CD4-positive, CD25-positive, alpha-beta regulatory T cell (primary cell): ENCODE results near the gene SH3BGR. TPM values are rescaled to one million over a fixed set of nuclear protein-coding genes. Genes with fewer than 3 reads are reported as not detected.

ENCODE experiments used
- ATAC-seq, 2 donors: fragments of 150-1000 bp; cut with Tn5 transposase; one replicate each; pipeline ENCODE4 v1.10.0; 2021; ENCODE audit warnings: low read depth in 2 of 2, moderate number of reproducible peaks in 2 of 2, moderate library complexity in 1 of 2
- DNase-seq, 3 donors: peaks; one replicate each; pipeline versions ENCODE4 v3.0.0 to v3.0.0-alpha.2; 2012 to 2022; ENCODE audit warnings: mixed read lengths in 1 of 3
- H3K27ac ChIP-seq: one replicate; pipeline ENCODE4 v1.7.0; 2013; ENCODE audit warnings: mild to moderate bottlenecking, low read length; ENCODE audit not compliant: insufficient read depth, poor library complexity, severe bottlenecking
- H3K27me3 ChIP-seq: one replicate; pipeline ENCODE4 v1.7.0; 2013; ENCODE audit warnings: low read length; ENCODE audit not compliant: control insufficient read depth, insufficient read depth
- H3K36me3 ChIP-seq: one replicate; pipeline ENCODE4 v1.7.0; 2013; ENCODE audit warnings: mild to moderate bottlenecking, low read length, moderate library complexity; ENCODE audit not compliant: control insufficient read depth, insufficient read depth
- H3K4me1 ChIP-seq: 2 replicates; pipeline ENCODE4 v1.7.0; 2013; ENCODE audit warnings: mild to moderate bottlenecking, low read length; ENCODE audit not compliant: insufficient read depth, control insufficient read depth, poor library complexity, severe bottlenecking
- H3K4me3 ChIP-seq: one replicate; pipeline ENCODE4 v1.7.0; 2013; ENCODE audit warnings: low read depth, mild to moderate bottlenecking, low read length, moderate library complexity
- H3K9me3 ChIP-seq, 2 experiments: 1 replicate in 1 of 2; 2 replicates in 1 of 2; pipeline ENCODE4 v1.7.0; 2013; ENCODE audit warnings: low read length in 2 of 2, mild to moderate bottlenecking in 1 of 2, moderate library complexity in 1 of 2; ENCODE audit not compliant: control insufficient read depth in 2 of 2
- H3K27ac Mint-ChIP-seq, 3 donors: one replicate each; pipeline ENCODE4 v1.8.0; 2020 to 2022; ENCODE audit warnings: mild to moderate bottlenecking in 3 of 3, mixed read lengths in 3 of 3, moderate library complexity in 2 of 3
- H3K27me3 Mint-ChIP-seq: one replicate; pipeline ENCODE4 v1.8.0; 2022; ENCODE audit warnings: mild to moderate bottlenecking, mixed read lengths
- H3K36me3 Mint-ChIP-seq: one replicate; pipeline ENCODE4 v1.8.0; 2020; ENCODE audit warnings: mixed read lengths
- H3K4me1 Mint-ChIP-seq, 4 donors: one replicate each; pipeline ENCODE4 v1.8.0; 2020 to 2022; ENCODE audit warnings: mixed read lengths in 4 of 4, mild to moderate bottlenecking in 1 of 4
- H3K4me3 Mint-ChIP-seq, 4 donors: one replicate each; pipeline ENCODE4 v1.8.0; 2020 to 2022; ENCODE audit warnings: mild to moderate bottlenecking in 4 of 4, mixed read lengths in 4 of 4, moderate library complexity in 3 of 4
- H3K9me3 Mint-ChIP-seq, 7 donors: one replicate each; pipeline ENCODE4 v1.8.0; 2020 to 2022; ENCODE audit warnings: mixed read lengths in 7 of 7, mild to moderate bottlenecking in 3 of 7, moderate library complexity in 2 of 7
- polyA plus RNA-seq, 4 donors: library from polyadenylated mRNA; unstranded; fragments of 300-500 nt; fragmentation: Illumina TruSeq; gene quantifications; one replicate each; pipeline ENCODE4 v1.2.3, GENCODE V29; 2021
- total RNA-seq: library from RNA; stranded (reverse); gene quantifications from one replicate; pipeline ENCODE4 v1.2.3, GENCODE V29; 2022

The SH3BGR gene
- total and polyA plus RNA-seq, 5 donors from 2014 or later: 0.56 to 1.4 (median 0.57) TPM; not detected in 2

- H3K27me3 ChIP-seq: no peaks in the 10 kb centered on the region
- H3K4me3 ChIP-seq: no peak overlapping the region
- Mint-ChIP-seq H3K9me3 (no peaks in the 10 kb centered on the region), H3K27ac (no peak overlapping the region), H3K4me3 (no peak overlapping the region), H3K4me1 (no peaks in the 10 kb centered on the region), H3K27me3 (peaks cover 7% of the 10 kb centered on the region), H3K36me3 (peaks cover 8% of the 10 kb centered on the region)
- no peak overlapping the region for H3K27ac ChIP-seq
- DNase-seq: no peak
- H3K4me1 ChIP-seq: no peaks in the 10 kb centered on the region
- H3K36me3 ChIP-seq: no peaks in the 10 kb centered on the region
- no peak for ATAC-seq
- no peaks in the 10 kb centered on the region for H3K9me3 ChIP-seq
Measured at GRCh38 chr21:39466584-39466983, 14.8 kb downstream of the SH3BGR start.

GRCh38 chr21:39467746-39468145 is 16.0 kb downstream of the SH3BGR start:
- no peak overlapping the region for H3K27ac Mint-ChIP-seq
- Histone ChIP-seq H3K4me1 (no peaks in the 10 kb centered on the region), H3K27ac (no peak overlapping the region), H3K27me3 (no peaks in the 10 kb centered on the region), H3K4me3 (no peak overlapping the region), H3K9me3 (no peaks in the 10 kb centered on the region), H3K36me3 (no peaks in the 10 kb centered on the region)
- DNase-seq (no peak), ATAC-seq (no peak)
- H3K4me1 Mint-ChIP-seq: no peaks in the 10 kb centered on the region
- no peaks in the 10 kb centered on the region for H3K9me3 Mint-ChIP-seq
- no peak overlapping the region for H3K4me3 Mint-ChIP-seq
- H3K27me3 Mint-ChIP-seq: peaks cover 7% of the 10 kb centered on the region
- peaks cover 8% of the 10 kb centered on the region for H3K36me3 Mint-ChIP-seq

- Histone ChIP-seq H3K27me3 (no peaks in the 10 kb centered on the region), H3K9me3 (no peaks in the 10 kb centered on the region), H3K36me3 (no peaks in the 10 kb centered on the region), H3K27ac (no peak overlapping the region), H3K4me1 (no peaks in the 10 kb centered on the region), H3K4me3 (no peak overlapping the region)
- no peak overlapping the region for H3K27ac Mint-ChIP-seq
- no peaks in the 10 kb centered on the region for H3K9me3 Mint-ChIP-seq
- H3K36me3 Mint-ChIP-seq: peaks cover 8% of the 10 kb centered on the region
- DNase-seq (no peak), ATAC-seq (no peak)
- H3K27me3 Mint-ChIP-seq: peaks cover 7% of the 10 kb centered on the region
- H3K4me1 Mint-ChIP-seq: no peaks in the 10 kb centered on the region
- no peak overlapping the region for H3K4me3 Mint-ChIP-seq
Measured at GRCh38 chr21:39468559-39468958, 16.8 kb downstream of the SH3BGR start.

- Mint-ChIP-seq H3K4me1 (no peaks in the 10 kb centered on the region), H3K9me3 (peaks cover 0 to 4% (median 0%) of the 10 kb centered on the region in 7 donors), H3K36me3 (no peaks in the 10 kb centered on the region), H3K27me3 (peaks cover 7% of the 10 kb centered on the region), H3K27ac (no peak overlapping the region), H3K4me3 (no peak overlapping the region)
- Histone ChIP-seq H3K27me3 (no peaks in the 10 kb centered on the region), H3K4me1 (no peaks in the 10 kb centered on the region), H3K36me3 (no peaks in the 10 kb centered on the region), H3K9me3 (no peaks in the 10 kb centered on the region), H3K4me3 (no peak overlapping the region), H3K27ac (no peak overlapping the region)
- no peak for DNase-seq
- no peak for ATAC-seq
Measured at GRCh38 chr21:39471598-39471997, 19.8 kb downstream of the SH3BGR start.

- no peak overlapping the region for H3K4me3 ChIP-seq
- H3K27ac ChIP-seq: no peak overlapping the region
- Mint-ChIP-seq H3K4me1 (no peaks in the 10 kb centered on the region), H3K27ac (no peak overlapping the region), H3K4me3 (no peak overlapping the region), H3K9me3 (peaks cover 0 to 4% (median 0%) of the 10 kb centered on the region in 7 donors), H3K36me3 (no peaks in the 10 kb centered on the region), H3K27me3 (peaks cover 7% of the 10 kb centered on the region)
- no peaks in the 10 kb centered on the region for H3K9me3 ChIP-seq
- H3K4me1 ChIP-seq: no peaks in the 10 kb centered on the region
- H3K27me3 ChIP-seq: no peaks in the 10 kb centered on the region
- DNase-seq (no peak), ATAC-seq (no peak)
- no peaks in the 10 kb centered on the region for H3K36me3 ChIP-seq
Measured at GRCh38 chr21:39472786-39473185, 21.0 kb downstream of the SH3BGR start.

GRCh38 chr21:39474611-39475010 is 22.8 kb downstream of the SH3BGR start:
- no peak overlapping the region for H3K27ac Mint-ChIP-seq
- peaks cover 5% of the 10 kb centered on the region for H3K27me3 Mint-ChIP-seq
- no peak for ATAC-seq
- H3K36me3 Mint-ChIP-seq: no peaks in the 10 kb centered on the region
- H3K36me3 ChIP-seq: no peaks in the 10 kb centered on the region
- no peaks in the 10 kb centered on the region for H3K4me1 ChIP-seq
- peaks cover 0 to 4% (median 0%) of the 10 kb centered on the region in 7 donors for H3K9me3 Mint-ChIP-seq
- H3K4me1 Mint-ChIP-seq: no peaks in the 10 kb centered on the region
- H3K27ac ChIP-seq: no peak overlapping the region
- no peak overlapping the region for H3K4me3 Mint-ChIP-seq
- H3K4me3 ChIP-seq: no peak overlapping the region
- H3K9me3 ChIP-seq: no peaks in the 10 kb centered on the region
- no peaks in the 10 kb centered on the region for H3K27me3 ChIP-seq
- no peak for DNase-seq

GRCh38 chr21:39479164-39479813 is 27.5 kb downstream of the SH3BGR start:
- Mint-ChIP-seq H3K4me1 (no peaks in the 10 kb centered on the region), H3K36me3 (no peaks in the 10 kb centered on the region)
- ATAC-seq: no peak

GRCh38 chr21:39479814-39480182 is 28.0 kb downstream of the SH3BGR start:
- no peaks in the 10 kb centered on the region for H3K4me1 Mint-ChIP-seq
- ATAC-seq (no peak), DNase-seq (no peak)
- peaks cover 10% of the 10 kb centered on the region for H3K27me3 Mint-ChIP-seq
- H3K9me3 Mint-ChIP-seq: peaks cover 0 to 4% (median 0%) of the 10 kb centered on the region in 7 donors
- peaks cover 3% of the 10 kb centered on the region for H3K27me3 ChIP-seq
- H3K27ac Mint-ChIP-seq: no peak overlapping the region
- H3K4me3 ChIP-seq: no peak overlapping the region
- no peak overlapping the region for H3K4me3 Mint-ChIP-seq
- H3K4me1 ChIP-seq: no peaks in the 10 kb centered on the region
- H3K36me3 Mint-ChIP-seq: no peaks in the 10 kb centered on the region
- H3K9me3 ChIP-seq: no peaks in the 10 kb centered on the region
- no peaks in the 10 kb centered on the region for H3K36me3 ChIP-seq
- H3K27ac ChIP-seq: no peak overlapping the region

More at GRCh38 chr21:39479164-39479813, 27.5 kb downstream of the SH3BGR start:
- Mint-ChIP-seq H3K4me3 (no peak overlapping the region), H3K9me3 (peaks cover 0 to 4% (median 0%) of the 10 kb centered on the region in 7 donors), H3K27ac (no peak overlapping the region), H3K27me3 (peaks cover 10% of the 10 kb centered on the region)
- Histone ChIP-seq H3K27me3 (peaks cover 3% of the 10 kb centered on the region), H3K4me3 (no peak overlapping the region), H3K27ac (no peak overlapping the region), H3K9me3 (no peaks in the 10 kb centered on the region), H3K36me3 (no peaks in the 10 kb centered on the region), H3K4me1 (no peaks in the 10 kb centered on the region)
- DNase-seq: no peak
